Adrenal gland (tissue), 12 donors: ENCODE results near the gene RELT. TPM values are rescaled to one million over a fixed set of nuclear protein-coding genes. Genes with fewer than 3 reads are reported as not detected.

Experiments
- DNase-seq, 7 donors: peaks; one replicate each; pipeline ENCODE4 v3.0.0-alpha.2; 2019 to 2020
- H3K27ac ChIP-seq, 5 donors: fragments of 200-600 bp; sonication (generic) in 4 of 5; 1 replicate in 3 of 5; 2 replicates in 2 of 5; pipeline versions ENCODE4 v1.5.1 to v1.8.0; 2016 to 2020; ENCODE audit warnings: mild to moderate bottlenecking in 1 of 5
- H3K27me3 ChIP-seq: fragments of 200-600 bp; 2 replicates; pipeline ENCODE4 v1.8.0; 2021
- H3K36me3 ChIP-seq, 2 donors: fragments of 200-600 bp; replicated peaks in 1 of 2; 1 replicate in 1 of 2; 2 replicates in 1 of 2; pipeline versions ENCODE4 v1.5.1 to v1.8.0; 2018 to 2022
- H3K4me1 ChIP-seq, 2 donors: fragments of 200-600 bp; replicated peaks in 1 of 2; 1 replicate in 1 of 2; 2 replicates in 1 of 2; pipeline versions ENCODE4 v1.5.1 to v1.8.0; 2018 to 2021
- H3K4me3 ChIP-seq, 4 donors: fragments of 200-600 bp; sonication (generic) in 3 of 4; one replicate each; pipeline ENCODE4 v1.5.1; 2016 to 2018
- H3K9me3 ChIP-seq, 3 donors: fragments of 200-600 bp; sonication (generic) in 1 of 3; replicated peaks in 1 of 3; 1 replicate in 2 of 3; 2 replicates in 1 of 3; pipeline versions ENCODE4 v1.5.1 to v1.8.0; 2016 to 2021
- CTCF ChIP-seq, 6 experiments: fragments of 450-650 bp in 4 of 6; fragments of 200-600 bp in 2 of 6; sonication (generic) in 1 of 6; IDR thresholded peaks; 1 replicate in 5 of 6; 2 replicates in 1 of 6; pipeline versions ENCODE4 v1.5.1 to v1.8.0; 2016 to 2021; ENCODE audit warnings: antibody characterized with exemption in 6 of 6, mild to moderate bottlenecking in 2 of 6, moderate library complexity in 1 of 6
- POLR2A ChIP-seq, 2 donors: fragments of 450-650 bp; IDR thresholded peaks; one replicate each; pipeline ENCODE4 v1.6.1; 2017; ENCODE audit warnings: antibody characterized with exemption in 2 of 2, mild to moderate bottlenecking in 2 of 2, moderate library complexity in 1 of 2
- WGBS, 4 donors: extraction: QIAGEN DNeasy Blood & Tissue Kit in 2 of 4; methylation state at CpG; one replicate each; pipeline versions ENCODE4 v1.1.5 to v1.1.7; 2013 to 2017; 5-methylcytosine and 5-hydroxymethylcytosine counted together
- intact Hi-C, 2 donors: fragments of 100-400 bp; cut with DNase I; formaldehyde crosslinking; loops; one replicate each; pipeline versions ENCODE4 v1.14.1 to v1.15.0; 2022 to 2023
- polyA plus RNA-seq, 3 donors: library from polyadenylated mRNA; stranded (reverse); fragments of 200-250 nt in 2 of 3; fragments of 350-450 nt in 1 of 3; fragmentation: Illumina TruSeq in 1 of 3; extraction: RNeasy Lipid Tissue Mini Kit (QIAGEN cat#74804) in 1 of 3; gene quantifications; one replicate each; pipeline ENCODE4 v1.2.3, GENCODE V29; 2013 to 2014
- total RNA-seq, 9 donors: library from RNA; depleted of rRNA in 4 of 9; stranded (reverse); fragments of >200 nt in 4 of 9; fragments of 120-200 nt in 1 of 9; fragmentation: NEBNext Ultra II Directional in 1 of 9; extraction: Animal tissue kit (Norgen Biotek cat#: 25700) in 1 of 9; gene quantifications; one replicate each; pipeline versions ENCODE4 v1.1.0 to v1.2.4, GENCODE V29; 2013 to 2023
- donor health status: healthy with polysubstance abuse.
- donor health status: Bipolar disorder and iron deficiency.
- donor health status: DM: yes; HTN: yes; CAD: no.
- donor health status: DM: no; HTN: no; CAD: no.
- donor health status: DM: no; HTN: no; CAD: no.
- donor health status: DM: yes; HTN: yes; CAD: no.

RELT gene
- total and polyA plus RNA-seq, 12 donors = 0.73 to 8.7 (median 5.2) TPM

DNA sequence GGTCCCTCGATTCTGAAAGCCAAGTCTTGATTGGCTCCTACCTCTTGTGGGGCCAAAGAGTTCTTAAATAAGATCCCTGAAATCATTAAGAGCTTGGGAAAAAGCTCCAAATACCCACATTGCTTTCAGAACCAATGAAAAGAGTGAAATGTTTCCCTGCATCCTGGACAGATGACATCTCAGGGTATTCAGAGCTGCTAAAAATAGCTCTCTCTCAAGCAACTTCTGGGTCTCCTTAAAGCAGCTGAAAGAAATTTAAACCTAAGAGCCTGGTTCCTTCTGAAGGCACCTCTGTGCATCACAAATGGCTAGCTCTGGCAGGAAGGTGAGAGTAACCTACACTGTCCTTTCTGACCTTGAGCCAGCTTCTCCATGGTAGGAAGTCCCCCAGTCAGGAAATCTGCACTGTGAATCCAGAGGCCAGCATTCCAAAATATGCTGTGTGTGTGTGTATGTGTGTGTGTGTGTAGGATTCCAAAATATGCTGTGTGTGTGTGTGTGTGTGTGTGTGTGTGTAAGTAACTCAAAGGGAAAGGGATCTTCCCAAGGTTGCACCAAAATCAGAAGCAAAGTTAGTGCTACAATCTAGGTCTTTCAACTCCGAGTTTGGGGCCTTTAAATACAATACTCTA is 50.1 kb downstream of the RELT start:
- TF ChIP-seq POLR2A (IDR thresholded peaks at IDR 0.05) (no peak), CTCF (IDR thresholded peaks at IDR 0.05) (no peak)
- Histone ChIP-seq H3K27me3 (no peaks in the 10 kb centered on the region), H3K9me3 (no peaks in the 10 kb centered on the region), H3K27ac (no peak overlapping the region), H3K36me3 (no peaks in the 10 kb centered on the region), H3K4me1 (peaks cover 0 to 5% of the 10 kb centered on the region in 2 donors), H3K4me3 (no peak overlapping the region)
- DNase-seq = no peak
- intact Hi-C loops = no loop called here
- 83 to 91% (median 88%) methylated on average over 2 of the region's 2 CpGs for WGBS, 4 donors

GRCh38 chr11:73428227-73428626 is 52.0 kb downstream of the RELT start:
- intact Hi-C loops = no loop called here
- no peak for DNase-seq

GRCh38 chr11:73428699-73429098 is 52.5 kb downstream of the RELT start:
- H3K27me3 ChIP-seq = no peaks in the 10 kb centered on the region
- TF ChIP-seq CTCF (IDR thresholded peaks at IDR 0.05) (no peak), POLR2A (IDR thresholded peaks at IDR 0.05) (no peak)
- intact Hi-C loops = no loop called here
- H3K4me1 ChIP-seq = peaks cover 0 to 5% of the 10 kb centered on the region in 2 donors
- no peaks in the 10 kb centered on the region for H3K36me3 ChIP-seq
- H3K4me3 ChIP-seq = no peak overlapping the region
- no peak overlapping the region for H3K27ac ChIP-seq
- H3K9me3 ChIP-seq = no peaks in the 10 kb centered on the region
- DNase-seq = no peak

More at GRCh38 chr11:73428227-73428626, 52.0 kb downstream of the RELT start:
- H3K4me1 ChIP-seq = peaks cover 0 to 5% of the 10 kb centered on the region in 2 donors
- H3K27me3 ChIP-seq = no peaks in the 10 kb centered on the region
- H3K36me3 ChIP-seq = no peaks in the 10 kb centered on the region
- H3K27ac ChIP-seq = no peak overlapping the region
- H3K4me3 ChIP-seq = no peak overlapping the region
- no peak for TF ChIP-seq POLR2A (IDR thresholded peaks at IDR 0.05)
- no peak for TF ChIP-seq CTCF (IDR thresholded peaks at IDR 0.05)
- no peaks in the 10 kb centered on the region for H3K9me3 ChIP-seq

GRCh38 chr11:73429121-73429750 is 53.0 kb downstream of the RELT start:
- peaks cover 0 to 5% of the 10 kb centered on the region in 2 donors for H3K4me1 ChIP-seq
- no peak overlapping the region for H3K27ac ChIP-seq
- no peak for TF ChIP-seq CTCF (IDR thresholded peaks at IDR 0.05)
- TF ChIP-seq POLR2A (IDR thresholded peaks at IDR 0.05) = no peak
- DNase-seq = no peak
- H3K27me3 ChIP-seq = no peaks in the 10 kb centered on the region
- no peaks in the 10 kb centered on the region for H3K36me3 ChIP-seq
- H3K9me3 ChIP-seq = no peaks in the 10 kb centered on the region
- intact Hi-C loops = no loop called here
- no peak overlapping the region for H3K4me3 ChIP-seq
- WGBS, 4 donors = 78 to 86% (median 80%) methylated on average over 5 of the region's 5 CpGs
